Measurements from ENCODE around the gene SYT1.

- TF ChIP-seq CTCF (IDR thresholded peaks at IDR 0.05): no peak
- TF ChIP-seq POLR2A (IDR thresholded peaks at IDR 0.05): no peak
Observed at GRCh38 chr12:78994168-78994791, 129.7 kb downstream of the SYT1 start.

All from Peyer's patch (tissue), 4 donors.